NT2/D1 (cell line): ENCODE results near the gene TNFRSF11A.

ENCODE experiments used
- SUZ12 ChIP-seq: IDR thresholded peaks from 2 replicates; pipeline ENCODE4 v1.6.1; 2011; ENCODE audit not compliant: insufficient read length, insufficient read depth; ENCODE audit errors: extremely low read depth
- YY1 ChIP-seq: IDR thresholded peaks from 2 replicates; pipeline ENCODE4 v1.6.1; 2011; ENCODE audit not compliant: insufficient read length, insufficient read depth
- ZNF274 ChIP-seq: IDR thresholded peaks from 2 replicates; pipeline ENCODE4 v1.6.1; 2011; ENCODE audit warnings: mild to moderate bottlenecking, low read depth, low read length

GRCh38 chr18:62426191-62426488 lies 101.0 kb downstream of the TNFRSF11A start:
- TF ChIP-seq YY1 (no peak), ZNF274 (no peak), SUZ12 (no peak)
